ENCODE results near the gene ACOX2. TPM values are rescaled to one million over a fixed set of nuclear protein-coding genes. Genes with fewer than 3 reads are reported as not detected.

The ACOX2 gene
- total and polyA plus RNA-seq, 2 of the 13 experiments (the other 11 are each of a cell fraction or from before 2014, with no cell fraction given) = 42.6 to 98.5 TPM

DNA sequence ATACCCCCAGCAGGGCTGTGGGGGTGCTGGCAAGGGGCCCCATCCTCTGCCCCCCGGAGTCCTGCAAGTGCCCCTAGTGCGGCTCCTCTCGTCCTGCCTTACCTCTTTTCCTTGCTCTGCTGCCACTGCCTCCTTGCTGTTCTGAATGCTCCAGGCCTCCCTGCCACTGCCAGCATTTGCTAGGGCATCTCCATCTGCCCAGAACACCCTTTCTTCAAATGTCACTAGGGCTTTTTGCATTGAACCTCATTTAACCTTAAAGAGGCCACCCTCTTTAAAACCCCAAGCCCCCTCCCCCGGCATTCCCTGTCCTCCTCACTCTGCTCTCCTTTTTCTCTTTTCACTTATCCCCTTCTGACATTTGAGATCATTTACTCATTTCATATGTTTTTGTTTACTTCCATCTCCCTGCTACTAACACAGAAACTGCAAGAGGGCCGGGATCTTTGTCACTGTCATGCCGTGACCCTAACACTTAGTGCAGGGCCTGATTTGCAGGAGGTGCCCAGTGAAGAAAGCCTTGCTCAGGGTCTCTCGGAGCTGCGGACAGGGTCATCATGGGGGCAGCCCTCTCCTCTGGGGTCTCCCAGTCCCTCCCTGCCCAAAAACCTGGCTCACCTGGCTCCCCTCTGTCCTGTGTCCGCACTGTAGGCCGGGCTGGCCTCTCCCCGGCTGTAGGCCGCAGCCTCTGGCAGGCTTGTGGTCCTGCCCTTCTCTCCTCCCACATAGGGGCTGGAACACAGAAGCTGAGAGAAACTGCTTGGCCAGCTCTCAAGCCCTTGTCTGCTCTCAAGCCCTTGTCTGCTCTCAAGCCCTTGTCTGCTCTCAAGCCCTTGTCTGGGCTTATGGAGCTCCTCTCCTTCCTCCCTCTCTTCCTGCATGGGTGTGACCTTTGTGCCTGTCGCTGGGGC lies at the start of gene ACOX2 (continued):
- TF ChIP-seq FOXM1 (CRISPR knock-in tag; IDR thresholded peaks at IDR 0.05) (no peak), HDAC6 (IDR thresholded peaks at IDR 0.05; ENCODE audit: low read depth, low read length) (no peak), ARNT (IDR thresholded peaks at IDR 0.05) (no peak), ZNF292 (CRISPR knock-in tag; IDR thresholded peaks at IDR 0.05; ENCODE audit: borderline replicate concordance, low read depth) (peak; percentile 78; the same call in 1 of the 2 replicates), NCOA1 (CRISPR knock-in tag; IDR thresholded peaks at IDR 0.05) (no peak), IKZF4 (CRISPR knock-in tag; IDR thresholded peaks at IDR 0.05; ENCODE audit: borderline replicate concordance, low read depth, not compliant biosample characterization) (no peak), ZNF7 (CRISPR knock-in tag; IDR thresholded peaks at IDR 0.05) (no peak), MXI1 (IDR thresholded peaks at IDR 0.05; ENCODE audit: borderline replicate concordance, low read depth, low read length) (0 out of 3 replicates have a peak, but pooled peaks have one; percentile 10), HMG20A (CRISPR knock-in tag; IDR thresholded peaks at IDR 0.05; ENCODE audit: borderline replicate concordance) (no peak), ZKSCAN8 (CRISPR knock-in tag; IDR thresholded peaks at IDR 0.05; ENCODE audit: borderline replicate concordance) (no peak), ZNF761 (CRISPR knock-in tag; conservative IDR thresholded peaks at IDR 0.05) (peak; percentile 84), TIGD3 (CRISPR knock-in tag; IDR thresholded peaks at IDR 0.05; ENCODE audit: borderline replicate concordance) (0 out of 2 replicates have a peak, but pooled peaks have one; percentile 53), FOXC1 (CRISPR knock-in tag; IDR thresholded peaks at IDR 0.05; ENCODE audit: borderline replicate concordance) (no peak; the same call in none of the 2 replicates), JDP2 (CRISPR knock-in tag; IDR thresholded peaks at IDR 0.05; ENCODE audit: borderline replicate concordance) (no peak), ZHX1 (CRISPR knock-in tag; IDR thresholded peaks at IDR 0.05; ENCODE audit: low read depth) (no peak), ZNF513 (CRISPR knock-in tag; conservative IDR thresholded peaks at IDR 0.05) (no peak), ZBTB7A (CRISPR knock-in tag; IDR thresholded peaks at IDR 0.05) (0 out of 2 replicates have a peak, but pooled peaks have one; percentile 53)
- TF ChIP-seq, protein P1, sequence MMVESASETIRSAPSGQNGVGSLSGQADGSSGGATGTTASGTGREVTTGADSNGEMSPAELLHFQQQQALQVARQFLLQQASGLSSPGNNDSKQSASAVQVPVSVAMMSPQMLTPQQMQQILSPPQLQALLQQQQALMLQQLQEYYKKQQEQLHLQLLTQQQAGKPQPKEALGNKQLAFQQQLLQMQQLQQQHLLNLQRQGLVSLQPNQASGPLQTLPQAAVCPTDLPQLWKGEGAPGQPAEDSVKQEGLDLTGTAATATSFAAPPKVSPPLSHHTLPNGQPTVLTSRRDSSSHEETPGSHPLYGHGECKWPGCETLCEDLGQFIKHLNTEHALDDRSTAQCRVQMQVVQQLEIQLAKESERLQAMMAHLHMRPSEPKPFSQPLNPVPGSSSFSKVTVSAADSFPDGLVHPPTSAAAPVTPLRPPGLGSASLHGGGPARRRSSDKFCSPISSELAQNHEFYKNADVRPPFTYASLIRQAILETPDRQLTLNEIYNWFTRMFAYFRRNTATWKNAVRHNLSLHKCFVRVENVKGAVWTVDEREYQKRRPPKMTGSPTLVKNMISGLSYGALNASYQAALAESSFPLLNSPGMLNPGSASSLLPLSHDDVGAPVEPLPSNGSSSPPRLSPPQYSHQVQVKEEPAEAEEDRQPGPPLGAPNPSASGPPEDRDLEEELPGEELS (CRISPR knock-in tag; IDR thresholded peaks at IDR 0.05) = 0 out of 2 replicates have a peak, but pooled peaks have one; percentile 19
- TF ChIP-seq, protein P2, sequence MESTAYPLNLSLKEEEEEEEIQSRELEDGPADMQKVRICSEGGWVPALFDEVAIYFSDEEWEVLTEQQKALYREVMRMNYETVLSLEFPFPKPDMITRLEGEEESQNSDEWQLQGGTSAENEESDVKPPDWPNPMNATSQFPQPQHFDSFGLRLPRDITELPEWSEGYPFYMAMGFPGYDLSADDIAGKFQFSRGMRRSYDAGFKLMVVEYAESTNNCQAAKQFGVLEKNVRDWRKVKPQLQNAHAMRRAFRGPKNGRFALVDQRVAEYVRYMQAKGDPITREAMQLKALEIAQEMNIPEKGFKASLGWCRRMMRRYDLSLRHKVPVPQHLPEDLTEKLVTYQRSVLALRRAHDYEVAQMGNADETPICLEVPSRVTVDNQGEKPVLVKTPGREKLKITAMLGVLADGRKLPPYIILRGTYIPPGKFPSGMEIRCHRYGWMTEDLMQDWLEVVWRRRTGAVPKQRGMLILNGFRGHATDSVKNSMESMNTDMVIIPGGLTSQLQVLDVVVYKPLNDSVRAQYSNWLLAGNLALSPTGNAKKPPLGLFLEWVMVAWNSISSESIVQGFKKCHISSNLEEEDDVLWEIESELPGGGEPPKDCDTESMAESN (CRISPR knock-in tag; conservative IDR thresholded peaks at IDR 0.05) = no peak
